ENCODE measurements around the gene CCDC27.

DNA sequence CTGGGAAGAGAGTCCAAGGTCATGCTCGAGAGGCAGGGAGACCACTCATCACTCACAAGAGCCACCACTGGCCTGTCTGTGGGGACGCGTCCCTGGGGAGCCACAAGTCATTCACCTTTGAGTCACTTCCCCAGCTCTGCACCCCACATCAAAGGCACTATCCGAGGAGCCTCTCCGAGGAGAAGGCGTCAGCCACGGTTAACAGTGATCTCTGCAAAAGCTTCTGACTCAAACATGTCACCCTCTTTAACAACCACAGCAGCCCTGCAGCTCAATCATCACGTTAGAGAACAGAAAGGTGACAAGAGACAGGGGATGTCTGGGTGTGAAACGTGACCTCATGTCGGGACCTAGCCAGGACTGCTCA, 35.1 kb downstream of the CCDC27 start:
- TF ChIP-seq POLR2A (IDR thresholded peaks at IDR 0.05; ENCODE audit: low read length) = no peak
- no peak for TF ChIP-seq GATA1 (IDR thresholded peaks at IDR 0.05; ENCODE audit: low read depth, low read length)
